BJ (cell line): ENCODE results near the gene RABAC1. TPM values are rescaled to one million over a fixed set of nuclear protein-coding genes. Genes with fewer than 3 reads are reported as not detected.

ENCODE experiments used
- CTCF ChIA-PET: fragments of 350-600 bp; formaldehyde crosslinking; extraction: SDS; loops from one replicate; lab custom pipeline; 2021; ENCODE audit warnings: antibody characterized with exemption, inconsistent platforms; lab: Yijun Ruan, JAX
- POLR2A ChIA-PET: fragments of 300-600 bp; sonication (Branson Sonifier 250); formaldehyde crosslinking; extraction: SDS; loops from one replicate; lab custom pipeline; 2021; ENCODE audit warnings: antibody characterized with exemption; lab: Charles Lee
- DNase-seq: peaks from one replicate; pipeline ENCODE4 v3.0.0-alpha.2; 2011; ENCODE audit warnings: low read depth
- H3K27me3 ChIP-seq: 2 replicates; pipeline ENCODE4 v1.6.0; 2011; ENCODE audit warnings: low read length; ENCODE audit not compliant: control insufficient read depth, insufficient read depth
- H3K36me3 ChIP-seq: 2 replicates; pipeline ENCODE4 v1.5.1; 2011; ENCODE audit warnings: low read length; ENCODE audit not compliant: control insufficient read depth, insufficient read depth
- H3K4me3 ChIP-seq: 2 replicates; pipeline ENCODE4 v1.5.1; 2011; ENCODE audit warnings: low read depth, mild to moderate bottlenecking, control low read depth, low read length
- CTCF ChIP-seq: IDR thresholded peaks from 2 replicates; pipeline ENCODE4 v1.5.1; 2011; ENCODE audit warnings: low read depth, mild to moderate bottlenecking, control low read depth, inconsistent platforms, low read length, moderate library complexity; ENCODE audit not compliant: insufficient read depth
- polyA plus RNA-seq: library from polyadenylated mRNA; depleted of rRNA; stranded (reverse); fragments of >200 nt; gene quantifications from 2 replicates; pipeline ENCODE4 v1.2.3, GENCODE V29; 2011

RABAC1 gene
- polyA plus RNA-seq, 1 experiment, result 361 TPM

- Histone ChIP-seq H3K4me3 (no peak overlapping the region), H3K36me3 (no peaks in the 10 kb centered on the region), H3K27me3 (peaks cover 41% of the 10 kb centered on the region)
- CTCF ChIA-PET, result no interaction called here
- no peak for TF ChIP-seq CTCF
- POLR2A ChIA-PET, result no interaction called here
- no peak for DNase-seq
These were observed 45.3 kb downstream of the RABAC1 start for GRCh38 chr19:41913538-41914423.

- ChIA-PET CTCF (no interaction called here), POLR2A (no interaction called here)
- Histone ChIP-seq H3K4me3 (no peak overlapping the region), H3K27me3 (peaks cover 41% of the 10 kb centered on the region), H3K36me3 (0 out of 2 replicates have a peak, but pooled peaks cover under 1% of the 10 kb centered on the region)
- no peak for DNase-seq
- TF ChIP-seq CTCF, result no peak
These were observed 46.1 kb downstream of the RABAC1 start for GRCh38 chr19:41912899-41913537.

- 0 out of 2 replicates have a peak, but pooled peaks cover 1% of the 10 kb centered on the region for H3K36me3 ChIP-seq
- TF ChIP-seq CTCF, result no peak
- peaks cover 39% of the 10 kb centered on the region for H3K27me3 ChIP-seq
- no peak for DNase-seq
- ChIA-PET CTCF (no interaction called here), POLR2A (no interaction called here)
- H3K4me3 ChIP-seq, result no peak overlapping the region
These were observed 47.0 kb downstream of the RABAC1 start for GRCh38 chr19:41911889-41912731.

- Histone ChIP-seq H3K27me3 (peaks cover 32% of the 10 kb centered on the region), H3K4me3 (no peak overlapping the region), H3K36me3 (peaks cover 1% of the 10 kb centered on the region)
- no peak for DNase-seq
- CTCF ChIA-PET, result no interaction called here
- no peak for TF ChIP-seq CTCF
- POLR2A ChIA-PET, result no interaction called here
These were observed 47.9 kb downstream of the RABAC1 start for GRCh38 chr19:41910992-41911888.
